Choroid plexus epithelial cell (primary cell): ENCODE data around the gene F8.
A peak's percentile ranks its signal among the peaks of the same experiment; 100 is the strongest.

ENCODE experiments used
- DNase-seq: peaks from one replicate; pipeline ENCODE4 v3.0.0-alpha.2; 2010; ENCODE audit warnings: low read depth
- H3K4me3 ChIP-seq: 2 replicates; pipeline ENCODE4 v1.5.1; 2011; ENCODE audit warnings: low read depth, mild to moderate bottlenecking, control low read depth, low read length, moderate library complexity
- TF ChIP-seq, protein P1 (sequence below): conservative IDR thresholded peaks from 2 replicates; pipeline ENCODE4 v1.5.1; 2011; ENCODE audit warnings: low read depth, mild to moderate bottlenecking, control low read depth, inconsistent platforms, low read length, moderate library complexity

F8 gene

DNA sequence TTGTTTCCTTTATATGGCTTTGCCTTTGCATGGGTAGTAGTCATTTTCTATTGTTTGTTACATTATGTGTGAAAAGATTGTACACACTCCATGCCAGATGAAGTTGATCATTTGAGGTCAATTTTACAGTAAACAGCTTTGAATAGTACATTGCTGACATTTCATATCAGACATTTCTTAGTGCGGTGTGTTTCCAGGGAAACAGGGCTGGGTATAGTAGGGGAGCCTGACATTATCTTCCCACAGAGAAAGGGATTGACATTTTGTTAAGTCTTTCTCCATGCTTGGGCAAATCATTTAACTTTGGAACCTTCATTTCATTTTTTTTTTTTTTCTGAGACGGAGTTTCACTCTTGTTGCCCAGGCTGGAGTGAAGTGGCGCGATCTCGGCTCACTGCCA lies 9.1 kb upstream of the F8 start:
- TF ChIP-seq, protein P1, sequence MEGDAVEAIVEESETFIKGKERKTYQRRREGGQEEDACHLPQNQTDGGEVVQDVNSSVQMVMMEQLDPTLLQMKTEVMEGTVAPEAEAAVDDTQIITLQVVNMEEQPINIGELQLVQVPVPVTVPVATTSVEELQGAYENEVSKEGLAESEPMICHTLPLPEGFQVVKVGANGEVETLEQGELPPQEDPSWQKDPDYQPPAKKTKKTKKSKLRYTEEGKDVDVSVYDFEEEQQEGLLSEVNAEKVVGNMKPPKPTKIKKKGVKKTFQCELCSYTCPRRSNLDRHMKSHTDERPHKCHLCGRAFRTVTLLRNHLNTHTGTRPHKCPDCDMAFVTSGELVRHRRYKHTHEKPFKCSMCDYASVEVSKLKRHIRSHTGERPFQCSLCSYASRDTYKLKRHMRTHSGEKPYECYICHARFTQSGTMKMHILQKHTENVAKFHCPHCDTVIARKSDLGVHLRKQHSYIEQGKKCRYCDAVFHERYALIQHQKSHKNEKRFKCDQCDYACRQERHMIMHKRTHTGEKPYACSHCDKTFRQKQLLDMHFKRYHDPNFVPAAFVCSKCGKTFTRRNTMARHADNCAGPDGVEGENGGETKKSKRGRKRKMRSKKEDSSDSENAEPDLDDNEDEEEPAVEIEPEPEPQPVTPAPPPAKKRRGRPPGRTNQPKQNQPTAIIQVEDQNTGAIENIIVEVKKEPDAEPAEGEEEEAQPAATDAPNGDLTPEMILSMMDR = no peak
- peak; percentile 17 for DNase-seq
- no peak overlapping the region for H3K4me3 ChIP-seq

DNA sequence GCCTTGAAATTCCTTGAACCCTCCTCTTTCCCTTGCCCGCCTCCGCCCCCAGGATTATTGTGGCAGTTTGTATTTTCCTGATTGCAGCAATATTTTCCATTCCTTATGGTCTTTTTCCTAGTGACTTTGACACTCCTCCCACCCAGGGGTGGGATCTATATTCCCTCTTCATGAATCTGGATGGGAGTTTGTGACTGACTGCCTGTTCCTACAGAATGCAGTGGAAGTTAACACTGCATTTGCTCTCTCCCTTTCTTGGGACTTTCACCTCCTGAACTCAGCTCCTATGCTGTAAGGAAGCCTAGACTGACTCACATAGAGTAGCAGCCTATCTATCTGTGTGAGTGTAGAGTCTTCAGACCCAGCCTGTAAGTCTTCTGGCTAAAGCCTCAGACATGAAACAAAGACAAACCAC lies 6.4 kb upstream of the F8 start:
- peak; percentile 65 for DNase-seq
- H3K4me3 ChIP-seq = no peak overlapping the region
- TF ChIP-seq, protein P1 = no peak

DNA sequence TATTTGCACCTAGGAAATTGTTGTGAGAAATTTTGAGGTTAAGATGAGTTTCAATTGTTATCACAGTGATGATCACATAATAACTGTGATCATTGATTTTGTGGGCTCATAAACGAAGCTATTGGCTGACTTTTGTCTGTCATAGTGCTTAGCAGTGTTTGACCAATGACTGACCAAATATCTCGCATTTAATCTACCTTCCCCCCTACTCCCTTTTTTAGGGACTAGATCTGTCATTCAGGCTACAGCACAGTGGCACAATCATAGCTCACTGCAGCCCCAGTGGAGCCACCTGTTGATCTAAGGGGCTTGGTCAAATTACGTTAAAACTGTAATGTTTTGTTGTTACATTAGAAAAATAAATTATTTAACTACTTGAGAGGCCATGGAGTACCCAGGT lies 5.6 kb upstream of the F8 start:
- no peak overlapping the region for H3K4me3 ChIP-seq
- TF ChIP-seq, protein P1 = no peak
- no peak for DNase-seq

DNA sequence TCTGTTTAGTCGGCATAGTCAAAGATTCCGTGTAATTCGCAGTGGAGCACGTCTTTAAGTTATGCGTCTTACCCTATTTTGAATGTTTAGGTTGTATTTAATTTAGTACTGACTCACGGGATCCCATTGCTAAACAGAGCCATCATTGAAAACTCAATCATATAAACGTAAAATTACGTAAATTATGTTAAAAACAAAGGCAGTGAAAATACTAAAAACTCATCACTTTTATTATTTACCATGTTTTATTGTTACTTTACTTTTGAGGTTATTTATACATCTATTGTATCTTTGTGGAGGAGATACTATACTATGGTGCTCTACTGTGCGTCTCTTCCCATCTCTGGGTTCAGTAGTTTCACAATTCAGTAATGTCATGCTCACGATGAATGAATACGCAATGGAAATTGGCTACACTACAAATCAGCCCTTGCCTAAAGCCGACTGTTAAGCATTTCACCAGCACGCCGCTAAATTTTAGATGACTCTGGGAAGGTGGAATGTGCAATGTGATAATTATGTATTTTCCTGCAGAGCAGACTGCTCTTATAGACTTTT lies 5.1 kb upstream of the F8 start:
- TF ChIP-seq, protein P1 = no peak
- peak; percentile 89 for DNase-seq
- peak overlapping the region; percentile 69 for H3K4me3 ChIP-seq

DNA sequence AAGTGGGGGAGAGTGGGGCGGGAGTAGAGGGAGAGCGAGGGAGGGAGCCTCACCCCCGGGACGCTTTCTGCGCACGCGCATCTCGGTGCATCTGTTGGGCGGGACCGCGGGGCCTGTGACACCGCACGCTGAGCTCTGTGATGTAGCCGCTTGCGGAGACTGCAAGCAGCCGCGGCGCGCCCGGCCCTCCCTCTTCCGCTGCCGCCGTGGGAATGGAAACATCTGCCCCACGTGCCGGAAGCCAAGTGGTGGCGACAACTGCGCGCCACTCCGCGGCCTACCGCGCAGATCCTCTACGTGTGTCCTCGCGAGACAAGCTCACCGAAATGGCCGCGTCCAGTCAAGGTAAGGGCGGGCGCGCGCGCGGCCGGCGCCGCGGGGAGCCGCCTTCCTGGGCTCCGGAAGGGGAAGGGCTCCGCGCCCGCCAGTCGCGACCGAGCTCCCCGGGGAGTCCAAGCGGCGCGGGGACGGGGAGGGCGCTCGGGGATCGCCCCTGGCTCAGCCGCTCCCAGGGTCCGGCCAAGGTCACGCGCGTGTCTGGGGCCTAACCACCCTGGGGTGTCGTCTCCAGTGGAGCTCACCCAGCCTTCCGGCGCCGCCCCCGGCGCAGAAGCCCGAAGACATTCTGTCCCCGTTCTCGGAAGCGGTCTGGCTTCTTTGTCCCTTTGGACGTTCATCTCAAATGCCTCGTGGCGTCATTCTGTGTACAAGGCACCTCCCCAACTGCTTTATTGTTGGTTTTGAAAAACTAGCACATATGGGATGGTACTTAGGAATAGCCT lies 4.4 kb upstream of the F8 start, which contains the start of gene FUNDC2:
FUNDC2 (plus strand) TSS at position 118 of the 782 bp plus-strand sequence; CDS start at position 213, 95 bp downstream.
- TF ChIP-seq, protein P1 = no peak
- DNase-seq = peak; percentile 95

DNA sequence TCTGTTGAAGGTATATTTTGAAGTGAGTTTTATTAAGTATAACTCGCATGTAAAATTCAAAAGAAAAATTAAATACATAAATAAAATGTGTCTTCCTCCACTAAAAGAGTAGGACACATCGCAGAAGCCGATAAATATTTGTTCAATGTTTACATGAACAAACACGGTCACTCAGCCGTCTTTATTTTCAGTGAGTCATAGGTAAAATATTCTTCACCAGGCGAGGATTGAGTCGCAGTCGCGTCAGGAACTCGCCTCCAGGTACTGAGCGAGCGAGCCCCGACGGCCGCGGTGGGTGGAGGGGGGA lies 3.9 kb upstream of the F8 start:
- peak overlapping the region; percentile 69 for H3K4me3 ChIP-seq
- TF ChIP-seq, protein P1 = no peak

More for the DNA sequence above, 4.4 kb upstream of the F8 start, which contains the start of gene FUNDC2:
- H3K4me3 ChIP-seq = peak within 1 kb of the TSS; percentile 69

More for the DNA sequence above, 3.9 kb upstream of the F8 start:
- DNase-seq = no peak
